Choroid plexus epithelial cell (primary cell): ENCODE measurements around the gene HS6ST3.

Source experiments
- DNase-seq: peaks from one replicate; pipeline ENCODE4 v3.0.0-alpha.2; 2010; ENCODE audit warnings: low read depth
- H3K4me3 ChIP-seq: 2 replicates; pipeline ENCODE4 v1.5.1; 2011; ENCODE audit warnings: low read depth, mild to moderate bottlenecking, control low read depth, low read length, moderate library complexity
- TF ChIP-seq, protein P1 (sequence below): conservative IDR thresholded peaks from 2 replicates; pipeline ENCODE4 v1.5.1; 2011; ENCODE audit warnings: low read depth, mild to moderate bottlenecking, control low read depth, inconsistent platforms, low read length, moderate library complexity

Gene HS6ST3

DNA sequence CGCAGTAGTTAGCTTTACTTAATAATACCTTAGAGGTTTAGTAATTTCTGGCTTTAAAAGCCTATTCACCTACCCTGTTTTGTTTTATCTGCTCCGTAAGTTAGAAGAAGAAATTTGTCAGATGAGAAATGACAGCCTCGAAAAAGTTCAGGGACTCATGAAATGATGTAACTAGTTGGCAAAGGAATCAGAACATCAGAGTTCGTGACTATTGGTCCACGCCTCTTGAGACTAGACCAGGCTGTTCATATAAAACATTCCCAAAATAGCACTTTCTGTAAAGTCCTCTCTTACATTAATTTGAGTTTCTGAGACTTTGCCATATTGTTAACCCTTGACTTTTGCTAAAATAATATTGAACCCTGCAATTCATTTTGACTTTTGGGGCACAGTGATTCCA is 92.0 kb downstream of the HS6ST3 start:
- no peak for DNase-seq
- no peak overlapping the region for H3K4me3 ChIP-seq
- TF ChIP-seq, protein P1, sequence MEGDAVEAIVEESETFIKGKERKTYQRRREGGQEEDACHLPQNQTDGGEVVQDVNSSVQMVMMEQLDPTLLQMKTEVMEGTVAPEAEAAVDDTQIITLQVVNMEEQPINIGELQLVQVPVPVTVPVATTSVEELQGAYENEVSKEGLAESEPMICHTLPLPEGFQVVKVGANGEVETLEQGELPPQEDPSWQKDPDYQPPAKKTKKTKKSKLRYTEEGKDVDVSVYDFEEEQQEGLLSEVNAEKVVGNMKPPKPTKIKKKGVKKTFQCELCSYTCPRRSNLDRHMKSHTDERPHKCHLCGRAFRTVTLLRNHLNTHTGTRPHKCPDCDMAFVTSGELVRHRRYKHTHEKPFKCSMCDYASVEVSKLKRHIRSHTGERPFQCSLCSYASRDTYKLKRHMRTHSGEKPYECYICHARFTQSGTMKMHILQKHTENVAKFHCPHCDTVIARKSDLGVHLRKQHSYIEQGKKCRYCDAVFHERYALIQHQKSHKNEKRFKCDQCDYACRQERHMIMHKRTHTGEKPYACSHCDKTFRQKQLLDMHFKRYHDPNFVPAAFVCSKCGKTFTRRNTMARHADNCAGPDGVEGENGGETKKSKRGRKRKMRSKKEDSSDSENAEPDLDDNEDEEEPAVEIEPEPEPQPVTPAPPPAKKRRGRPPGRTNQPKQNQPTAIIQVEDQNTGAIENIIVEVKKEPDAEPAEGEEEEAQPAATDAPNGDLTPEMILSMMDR: no peak

DNA sequence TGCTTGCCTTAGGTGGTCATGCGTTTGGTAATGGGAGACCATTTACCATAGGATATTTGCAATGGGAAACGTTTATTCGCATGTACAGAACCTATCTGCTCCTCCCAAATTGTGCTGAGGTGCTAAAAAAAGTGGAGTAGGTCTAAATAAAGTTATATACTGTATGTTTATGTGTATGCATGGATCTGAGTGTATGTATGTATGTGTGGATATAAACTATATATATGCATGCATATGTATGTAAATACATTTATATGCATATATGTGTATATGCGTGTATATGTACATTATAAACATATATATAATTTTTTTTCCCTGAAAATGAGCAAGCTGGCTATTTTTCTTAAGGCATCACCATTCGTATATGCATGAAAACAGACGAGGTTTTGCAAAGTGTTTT is 95.9 kb downstream of the HS6ST3 start:
- no peak overlapping the region for H3K4me3 ChIP-seq
- TF ChIP-seq, protein P1: no peak
- DNase-seq: no peak

DNA sequence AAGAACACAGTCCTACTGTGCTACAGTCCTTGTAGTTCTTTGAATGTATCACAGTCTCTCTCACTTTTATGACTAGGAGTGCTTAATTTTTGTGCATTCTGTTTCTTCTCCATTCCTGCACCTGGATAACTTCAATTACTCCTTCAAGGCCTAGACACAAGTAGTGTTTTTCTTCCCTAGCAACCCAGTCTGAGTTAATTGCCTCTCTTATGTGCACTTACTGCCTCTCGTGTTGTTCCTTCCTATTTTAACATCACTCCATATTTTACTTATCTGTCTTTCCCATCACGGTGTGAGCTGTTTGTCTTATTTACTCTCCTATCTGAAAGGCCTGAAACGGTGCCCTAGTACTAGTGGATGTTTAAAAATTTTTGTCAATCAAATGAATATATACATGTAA is 101.5 kb downstream of the HS6ST3 start:
- H3K4me3 ChIP-seq: no peak overlapping the region
- no peak for DNase-seq
- TF ChIP-seq, protein P1: no peak

DNA sequence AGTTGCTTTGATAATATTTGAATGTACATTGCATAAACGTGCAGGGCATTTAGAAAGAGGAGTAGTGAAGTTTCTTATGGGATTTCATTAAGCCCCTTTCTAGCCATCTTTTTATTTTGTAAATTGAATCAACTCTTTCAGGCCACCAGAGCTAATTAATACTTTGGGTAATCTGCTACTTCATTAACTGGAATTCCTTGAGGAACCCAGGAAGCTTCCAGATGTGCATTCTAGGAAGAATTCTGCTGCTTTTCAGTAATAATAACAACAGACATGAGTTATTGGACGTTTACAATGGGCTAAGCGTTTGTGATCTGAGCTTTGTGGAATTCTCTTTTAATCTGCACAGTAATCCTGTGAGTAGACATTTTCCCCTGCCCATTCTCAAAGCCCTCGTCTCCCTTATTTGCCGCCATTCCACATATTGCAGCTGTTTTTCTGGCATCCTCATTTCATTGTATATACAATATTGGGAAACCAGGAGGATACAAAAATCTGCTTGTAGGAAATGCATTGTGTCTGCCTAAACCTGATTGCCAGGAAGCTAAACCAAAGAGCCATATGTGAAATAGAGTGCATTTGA is 103.9 kb downstream of the HS6ST3 start:
- no peak overlapping the region for H3K4me3 ChIP-seq
- DNase-seq: no peak
- TF ChIP-seq, protein P1: no peak

DNA sequence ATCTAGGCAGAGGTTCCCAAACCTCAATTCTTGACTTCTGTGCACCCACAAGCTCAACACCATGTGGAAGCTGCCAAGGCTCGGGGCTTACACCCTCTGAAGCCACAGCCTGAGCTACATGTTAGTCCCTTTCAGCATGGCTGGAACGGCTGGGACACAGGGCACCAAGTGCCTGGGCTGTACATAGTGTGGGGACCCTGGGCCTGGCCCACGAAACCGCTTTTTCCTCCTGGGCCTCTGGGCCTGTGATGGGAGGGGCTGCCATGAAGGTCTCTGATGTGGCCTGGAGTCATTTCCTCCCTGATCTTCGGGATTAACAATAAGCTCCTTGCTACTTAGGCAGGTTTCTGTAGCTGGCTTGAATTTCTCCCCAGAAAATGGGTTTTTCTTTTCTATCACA is 108.1 kb downstream of the HS6ST3 start:
- no peak for DNase-seq
- no peak overlapping the region for H3K4me3 ChIP-seq
- TF ChIP-seq, protein P1: no peak

DNA sequence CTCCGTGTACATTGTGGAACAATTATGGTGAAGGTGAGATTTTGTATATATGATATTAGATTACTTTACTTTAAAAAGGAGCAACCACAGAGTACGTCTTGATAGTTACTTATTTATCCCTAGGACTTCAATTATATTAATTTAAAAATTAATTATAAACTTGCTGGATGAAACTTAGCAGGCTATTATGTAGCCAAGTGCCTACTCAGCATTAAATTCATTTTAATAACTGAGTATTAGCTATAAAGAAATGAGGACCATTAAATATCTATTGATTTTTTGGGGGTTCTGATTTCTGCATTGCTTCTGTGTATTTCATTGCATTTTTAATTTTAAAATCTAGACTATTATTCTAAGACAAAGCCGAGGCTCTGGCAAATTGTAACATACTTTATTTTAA is 109.4 kb downstream of the HS6ST3 start:
- no peak overlapping the region for H3K4me3 ChIP-seq
- TF ChIP-seq, protein P1: no peak
- DNase-seq: no peak

DNA sequence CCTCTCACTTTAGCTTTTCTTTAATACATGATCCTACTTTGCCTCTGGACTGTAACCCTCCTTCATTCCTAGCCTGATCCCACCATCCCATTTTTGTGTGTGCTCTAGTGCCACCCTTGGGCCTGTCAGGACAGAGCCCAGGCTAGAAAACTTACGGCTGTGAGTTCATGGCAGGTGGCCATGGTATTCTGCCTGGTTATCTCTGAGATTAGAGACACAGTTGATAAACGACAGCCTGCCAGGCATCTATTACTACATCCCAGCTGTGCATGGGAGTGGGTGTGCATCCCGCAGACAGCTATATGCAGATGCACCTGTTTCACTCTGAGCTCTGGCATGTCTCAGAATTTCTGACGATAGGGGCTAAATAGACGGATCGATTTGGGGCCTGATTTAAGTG is 110.9 kb downstream of the HS6ST3 start:
- H3K4me3 ChIP-seq: no peak overlapping the region
- TF ChIP-seq, protein P1: no peak

More for the DNA sequence above, 110.9 kb downstream of the HS6ST3 start:
- no peak for DNase-seq
